Lower leg skin (tissue), 3 donors: Measurements from ENCODE around the gene CACNA2D4.

Experiments used
- CTCF ChIP-seq, 3 donors: fragments of 450-650 bp; IDR thresholded peaks; one replicate each; pipeline ENCODE4 v1.5.1; 2016; ENCODE audit warnings: antibody characterized with exemption in 3 of 3, mild to moderate bottlenecking in 3 of 3, moderate library complexity in 2 of 3
- POLR2A ChIP-seq, 2 donors: fragments of 450-650 bp; IDR thresholded peaks; one replicate each; pipeline ENCODE4 v1.6.1; 2016 to 2017; ENCODE audit warnings: antibody characterized with exemption in 2 of 2, mild to moderate bottlenecking in 1 of 2, moderate library complexity in 1 of 2

- no peak for TF ChIP-seq POLR2A (IDR thresholded peaks at IDR 0.05)
- TF ChIP-seq CTCF (IDR thresholded peaks at IDR 0.05), result no peak
Observed at GRCh38 chr12:1863823-1864222, 54.6 kb downstream of the CACNA2D4 start.
